Hematopoietic multipotent progenitor cell treated with erythropoietin and hydrocortisone succinate and interleukin-3 and kit ligand, for 6 days (in vitro differentiated cells): ENCODE results near the gene SLC40A1.

ENCODE experiments used
- DNase-seq: peaks from one replicate; pipeline ENCODE4 v3.0.0-alpha.2; 2015

The SLC40A1 gene

GRCh38 chr2:189595417-189595816, 14.8 kb upstream of the SLC40A1 start:
- no peak for DNase-seq

- DNase-seq = no peak
Observed at GRCh38 chr2:189594305-189594704, 13.7 kb upstream of the SLC40A1 start.

GRCh38 chr2:189593115-189593514, 12.5 kb upstream of the SLC40A1 start:
- no peak for DNase-seq

GRCh38 chr2:189592353-189592984, 11.9 kb upstream of the SLC40A1 start:
- no peak for DNase-seq

GRCh38 chr2:189587780-189588179, 7.2 kb upstream of the SLC40A1 start:
- DNase-seq = peak; percentile 70

GRCh38 chr2:189585226-189585756, 4.7 kb upstream of the SLC40A1 start:
- no peak for DNase-seq

GRCh38 chr2:189584686-189585085, 4.1 kb upstream of the SLC40A1 start:
- peak; percentile 47 for DNase-seq

GRCh38 chr2:189583227-189584198, 2.9 kb upstream of the SLC40A1 start:
- DNase-seq = peak; percentile 70

- peak; percentile 50 for DNase-seq
Observed at GRCh38 chr2:189582809-189583192, 2.2 kb upstream of the SLC40A1 start.

- DNase-seq = peak; percentile 79
Observed at GRCh38 chr2:189582140-189582808, 1.7 kb upstream of the SLC40A1 start.

GRCh38 chr2:189581354-189582139, 961 bp upstream of the SLC40A1 start:
- DNase-seq = peak; percentile 98

GRCh38 chr2:189580241-189580651, 340 bp downstream of the SLC40A1 start:
- peak; percentile 74 for DNase-seq

- peak; percentile 79 for DNase-seq
Observed at GRCh38 chr2:189579585-189580186, 900 bp downstream of the SLC40A1 start.

- DNase-seq = no peak
Observed at GRCh38 chr2:189578272-189578950, 2.2 kb downstream of the SLC40A1 start.

GRCh38 chr2:189577121-189577520, 3.5 kb downstream of the SLC40A1 start:
- no peak for DNase-seq

GRCh38 chr2:189576396-189576795, 4.2 kb downstream of the SLC40A1 start:
- DNase-seq = no peak

GRCh38 chr2:189574793-189575475, 5.7 kb downstream of the SLC40A1 start:
- no peak for DNase-seq

GRCh38 chr2:189570570-189571031, 10.0 kb downstream of the SLC40A1 start:
- no peak for DNase-seq

- no peak for DNase-seq
Observed at GRCh38 chr2:189569295-189569910, 11.2 kb downstream of the SLC40A1 start.

- no peak for DNase-seq
Observed at GRCh38 chr2:189566046-189566445, 14.5 kb downstream of the SLC40A1 start.
